Measurements from ENCODE around the gene OCA2. TPM values are rescaled to one million over a fixed set of nuclear protein-coding genes. Genes with fewer than 3 reads are reported as not detected.

OCA2 gene
- total and polyA plus RNA-seq, 2 of the 8 experiments (the other 6 are each of a cell fraction or from before 2014, with no cell fraction given): 0.20 TPM

DNA sequence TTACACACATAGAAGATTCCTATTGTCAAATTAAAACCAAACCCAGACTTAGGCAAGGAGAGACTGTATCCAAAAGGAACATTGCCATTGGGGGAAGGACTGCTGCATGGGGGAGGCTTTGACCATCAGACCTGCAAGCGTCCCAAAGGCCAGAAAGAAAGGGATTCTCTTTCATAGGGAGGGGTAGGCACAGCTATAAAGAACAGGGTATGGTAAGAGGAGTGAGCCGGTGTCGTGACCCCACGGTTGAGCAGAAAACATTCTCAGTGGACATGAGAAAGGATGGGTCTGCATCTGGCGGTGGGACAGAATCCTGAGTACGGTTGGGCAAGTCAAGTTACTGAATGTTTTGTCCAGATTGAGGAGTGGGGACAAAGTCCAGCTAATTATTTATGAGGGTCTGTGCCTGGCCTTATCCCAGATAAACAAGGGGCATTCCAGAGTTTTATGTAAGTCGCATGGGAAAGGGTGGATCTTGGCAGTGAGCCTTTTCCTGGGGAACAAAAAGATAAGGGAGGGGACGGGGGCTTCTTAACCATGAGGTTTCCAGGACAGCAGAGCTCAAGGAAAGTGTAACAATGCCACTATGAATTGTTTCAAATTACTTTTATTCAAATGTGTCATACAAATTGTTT is 357.8 kb downstream of the OCA2 start:
- Histone ChIP-seq H4K8ac (ENCODE audit: extremely low read depth, insufficient read depth, low read length) (no peak overlapping the region), H3K14ac (ENCODE audit: insufficient read length) (no peak overlapping the region), H3K79me2 (ENCODE audit: control insufficient read depth in 1 of 2, insufficient read depth in 2 of 2, low read length in 2 of 2) (no peaks in the 10 kb centered on the region), H4K5ac (ENCODE audit: insufficient read length, low read depth, low read length) (no peak overlapping the region), H4K91ac (replicated peaks; ENCODE audit: insufficient read length, low read length) (no peak overlapping the region), H3K36me3 (ENCODE audit: control insufficient read depth in 2 of 4, insufficient read depth in 4 of 4, low read length in 3 of 4) (no peaks in the 10 kb centered on the region), H2AFZ (ENCODE audit: low read length) (no peak overlapping the region), H2AK5ac (ENCODE audit: low read depth, low read length) (no peak overlapping the region), H3K23me2 (ENCODE audit: low read depth, low read length) (no peaks in the 10 kb centered on the region), H2BK15ac (ENCODE audit: low read length) (no peak overlapping the region), H3K79me1 (ENCODE audit: low read depth, low read length) (no peaks in the 10 kb centered on the region), H3K4ac (replicated peaks; ENCODE audit: insufficient read length, low read depth, low read length) (no peak overlapping the region), H3K27ac (ENCODE audit: low read depth, low read length) (no peak overlapping the region), H2BK5ac (ENCODE audit: low read depth, low read length) (no peak overlapping the region), H3K27me3 (replicated peaks in 1 of 4; ENCODE audit: control insufficient read depth in 3 of 4, extremely low read depth in 1 of 4, insufficient read depth in 3 of 4, low read length in 3 of 4) (no peaks in the 10 kb centered on the region; a peak in 1 of 7 replicates), H3K4me1 (replicated peaks in 1 of 4; ENCODE audit: control insufficient read depth in 3 of 4, insufficient read depth in 4 of 4, low read length in 3 of 4) (no peaks in the 10 kb centered on the region), H3K4me3 (ENCODE audit: extremely low read depth in 1 of 4, insufficient read depth in 2 of 4, low read depth in 3 of 4, low read length in 4 of 4) (no peak overlapping the region), H3K18ac (ENCODE audit: extremely low read depth, low read length) (no peak overlapping the region), H3K23ac (ENCODE audit: insufficient read length) (no peak overlapping the region), H3K9me3 (ENCODE audit: insufficient read depth in 2 of 2, low read depth in 1 of 2, low read length in 1 of 2) (no peaks in the 10 kb centered on the region), H3K56ac (replicated peaks; ENCODE audit: insufficient read length, low read depth, low read length) (no peak overlapping the region), H3K9ac (replicated peaks in 1 of 4; ENCODE audit: extremely low read depth in 1 of 4, low read depth in 3 of 4, low read length in 3 of 4) (no peak overlapping the region), H2BK120ac (replicated peaks; ENCODE audit: low read depth, low read length) (no peak overlapping the region), H3K4me2 (ENCODE audit: insufficient read depth in 1 of 2, low read depth in 2 of 2, low read length in 2 of 2) (no peak overlapping the region), H4K20me1 (replicated peaks in 1 of 2; ENCODE audit: control insufficient read depth in 1 of 2, insufficient read depth in 2 of 2, low read length in 2 of 2) (no peaks in the 10 kb centered on the region), H2BK12ac (ENCODE audit: low read depth, low read length) (no peak overlapping the region), H2BK20ac (ENCODE audit: low read length) (no peak overlapping the region)
- WGBS, 2 experiments (ENCODE audit: extremely low coverage in 1 of 2, insufficient coverage in 1 of 2, insufficient read length in 1 of 2, insufficient replicate concordance in 2 of 2, low coverage in 1 of 2, low lambda C conversion rate in 2 of 2, missing lambda C conversion rate in 1 of 2): 88% methylated on average over 8 of the region's 8 CpGs; no CpG with 5 or more reads in 1 of the 2 experiments
- no peak for DNase-seq (ENCODE audit: low read depth in 1 of 2, low spot score in 2 of 2)
- ChIA-PET POLR2A (ENCODE audit: partially characterized antibody) (no interaction called here), CTCF (ENCODE audit: partially characterized antibody) (interaction anchor here (1.1 to 2.0 kb wide), 2 partner anchors 26 to 257 kb away, joined by 3 to 6 read pairs; no protein-coding TSS in a partner anchor)
- no peak for FAIRE-seq
- TF ChIP-seq CBX8 (IDR thresholded peaks at IDR 0.05; ENCODE audit: borderline replicate concordance, low read depth, low read length) (no peak), RFX5 (IDR thresholded peaks at IDR 0.05; ENCODE audit: borderline replicate concordance, low read depth, low read length) (no peak), SUZ12 (IDR thresholded peaks at IDR 0.05; ENCODE audit: low read length) (no peak), BCL11A (IDR thresholded peaks at IDR 0.05; ENCODE audit: low read depth in 2 of 2, low read length in 2 of 2) (no peak), USF2 (IDR thresholded peaks at IDR 0.05; ENCODE audit: low read length) (no peak), RXRA (IDR thresholded peaks at IDR 0.05; ENCODE audit: insufficient read depth, low read depth, low read length) (no peak), RNF2 (IDR thresholded peaks at IDR 0.05; ENCODE audit: borderline replicate concordance, low read depth, low read length, missing control alignments, poor library complexity, severe bottlenecking) (no peak), CREB1 (IDR thresholded peaks at IDR 0.05) (no peak), JUN (IDR thresholded peaks at IDR 0.05; ENCODE audit: low read depth, low read length) (no peak), RAD21 (IDR thresholded peaks at IDR 0.05 in 1 of 2, conservative IDR thresholded peaks at IDR 0.05 in 1 of 2; ENCODE audit: low read depth in 2 of 2, low read length in 2 of 2) (no peak)

All from H1 (cell line).